Heart left ventricle (tissue), 16 donors: ENCODE results near the gene CCM2L. TPM values are rescaled to one million over a fixed set of nuclear protein-coding genes. Genes with fewer than 3 reads are reported as not detected.

Experiments
- ATAC-seq, 4 donors: fragments of 200-7000 bp; cut with Tn5 transposase; one replicate each; pipeline ENCODE4 v1.9.1; 2020 to 2022; ENCODE audit warnings: moderate library complexity in 4 of 4, mild to moderate bottlenecking in 3 of 4, moderate number of reproducible peaks in 1 of 4
- DNase-seq, 5 donors: peaks; one replicate each; pipeline ENCODE4 v3.0.0-alpha.2; 2020
- H3K27ac ChIP-seq, 12 donors: fragments of 200-600 bp; sonication (generic) in 4 of 12; one replicate each; pipeline versions ENCODE4 v1.5.0 to v1.8.0; 2016 to 2022; ENCODE audit warnings: mild to moderate bottlenecking in 2 of 12
- H3K27me3 ChIP-seq, 9 donors: fragments of 200-600 bp; sonication (generic) in 2 of 9; one replicate each; pipeline versions ENCODE4 v1.5.1 to v1.8.0; 2016 to 2022; ENCODE audit warnings: mild to moderate bottlenecking in 3 of 9
- H3K36me3 ChIP-seq, 9 donors: fragments of 200-600 bp; sonication (generic) in 2 of 9; one replicate each; pipeline versions ENCODE4 v1.5.0 to v1.8.0; 2018 to 2022; ENCODE audit warnings: mild to moderate bottlenecking in 2 of 9
- H3K4me1 ChIP-seq, 12 donors: fragments of 200-600 bp; sonication (generic) in 4 of 12; one replicate each; pipeline versions ENCODE4 v1.5.0 to v1.8.0; 2016 to 2022; ENCODE audit warnings: mild to moderate bottlenecking in 3 of 12
- H3K4me3 ChIP-seq, 12 donors: fragments of 200-600 bp; sonication (generic) in 4 of 12; one replicate each; pipeline versions ENCODE4 v1.5.0 to v1.8.0; 2017 to 2022; ENCODE audit warnings: mild to moderate bottlenecking in 9 of 12, moderate library complexity in 4 of 12
- H3K9me3 ChIP-seq, 12 donors: fragments of 200-600 bp; sonication (generic) in 4 of 12; one replicate each; pipeline versions ENCODE4 v1.5.0 to v1.8.0; 2016 to 2022; ENCODE audit warnings: mild to moderate bottlenecking in 1 of 12
- CTCF ChIP-seq, 12 donors: fragments of 200-600 bp; sonication (generic) in 4 of 12; IDR thresholded peaks; one replicate each; pipeline versions ENCODE4 v1.5.0 to v1.8.0; 2018 to 2022; ENCODE audit warnings: antibody characterized with exemption in 12 of 12, mild to moderate bottlenecking in 5 of 12
- POLR2A ChIP-seq, 2 donors: fragments of 450-650 bp; IDR thresholded peaks; one replicate each; pipeline ENCODE4 v1.6.1; 2017; ENCODE audit warnings: antibody characterized with exemption in 2 of 2, mild to moderate bottlenecking in 2 of 2, moderate library complexity in 2 of 2
- WGBS, 4 donors: extraction: QIAGEN DNeasy Blood & Tissue Kit in 2 of 4; methylation state at CpG; one replicate each; pipeline versions ENCODE4 v1.1.5 to v1.1.7; 2013 to 2018; 5-methylcytosine and 5-hydroxymethylcytosine counted together
- intact Hi-C, 10 donors: fragments of 100-400 bp; cut with DNase I; formaldehyde crosslinking; loops; one replicate each; pipeline versions ENCODE4 v1.11.1 to v1.14.2; 2022
- polyA plus RNA-seq, 2 donors: library from polyadenylated mRNA; stranded (reverse); fragments of 200-250 nt; gene quantifications; one replicate each; pipeline ENCODE4 v1.2.3, GENCODE V29; 2013
- total RNA-seq, 9 donors: library from RNA; depleted of rRNA in 2 of 9; stranded (reverse); fragments of >200 nt in 2 of 9; fragmentation: NEBNext Ultra II Directional in 3 of 9; extraction: Animal tissue kit (Norgen Biotek cat#: 25700) in 3 of 9; gene quantifications; one replicate each; pipeline versions ENCODE4 v1.1.0 to v1.2.4, GENCODE V29; 2016 to 2023
- donor health status: ischemic (EF 13 %, LVEDD 7.1; RV severe dilation, severe dysfunction).
- donor health status: healthy with polysubstance abuse.
- donor health status: DM: no; HTN: yes; CAD: no.
- donor health status: DM: no; HTN: no; CAD: no.
- donor health status: ischemic (EF 25% LVEDD 6.9; RV normal size, moderate dysfunction).
- donor health status: ischemic (EF 25% LVEDD 5.7; RV mildly dilated, moderate dysfunction).
- donor health status: healthy.
- donor health status: DM: yes; HTN: yes; CAD: no.
- donor health status: ischemic (EF 35%, LVEDD 5.7; RV mildly dilated, moderate dysfunction).
- donor health status: nonischemic (EF 11% LVEDD 7.7; RV severe dilation, severe dysfunction).
- donor health status: DM: yes; HTN: yes; CAD: no.
- donor health status: PGD.
- donor health status: ischemic (EF 29% LVEDD 5.4; RV normal size, mild dysfunction).
- donor health status: nonischemic (EF 23%, LVEDD 6.1; RV moderate dilation, normal function).

The CCM2L gene
- total and polyA plus RNA-seq, 11 donors, result 3.4 to 14.8 (median 9.6) TPM

- intact Hi-C loops, result no loop called here
- DNase-seq, result no peak
- Histone ChIP-seq H3K27ac (peak overlapping the region in 5 of 12 donors; percentile 39 to 97 (median 60)), H3K9me3 (no peaks in the 10 kb centered on the region), H3K4me1 (peaks cover 0 to 29% (median 7%) of the 10 kb centered on the region in 12 donors), H3K4me3 (peak overlapping the region in 8 of 12 donors; percentile 26 to 71 (median 46)), H3K36me3 (no peaks in the 10 kb centered on the region), H3K27me3 (peaks cover 16 to 67% (median 35%) of the 10 kb centered on the region in 9 donors)
- TF ChIP-seq POLR2A (IDR thresholded peaks at IDR 0.05) (no peak), CTCF (IDR thresholded peaks at IDR 0.05) (no peak)
- no peak for ATAC-seq
- 10 to 21% (median 13%) methylated on average over 14 of the region's 14 CpGs for WGBS, 4 donors
These were observed 41.5 kb downstream of the CCM2L start for GRCh38 chr20:32051720-32052089.

GRCh38 chr20:32052090-32052777 is 42.0 kb downstream of the CCM2L start, which contains the start of gene HCK:
Gene HCK, plus strand, starts transcription at chr20:32052242.
- peak within 1 kb of the TSS in 9 of 12 donors; percentile 13 to 97 (median 60) for H3K27ac ChIP-seq
- H3K4me3 ChIP-seq, result peak within 1 kb of the TSS in 11 of 12 donors; percentile 12 to 71 (median 44)
- H3K27me3 ChIP-seq, result peaks cover 16 to 67% (median 35%) of the 10 kb centered on the region in 9 donors
- intact Hi-C loops, result no loop called here
- DNase-seq (peak; percentile 35 to 83 (median 52)), ATAC-seq (peak in 3 of 4 donors; percentile 78 to 81 (median 80))
- no peaks in the 10 kb centered on the region for H3K36me3 ChIP-seq
- no peaks in the 10 kb centered on the region for H3K9me3 ChIP-seq
- no peak for TF ChIP-seq CTCF (IDR thresholded peaks at IDR 0.05)
- no peak for TF ChIP-seq POLR2A (IDR thresholded peaks at IDR 0.05)
- 1% methylated on average over 39 to 58 of the region's 58 CpGs for whole genome bisulfite sequencing, 4 donors
- H3K4me1 ChIP-seq, result peaks cover 0 to 32% (median 7%) of the 10 kb centered on the region in 12 donors

GRCh38 chr20:32052778-32053362 is 42.6 kb downstream of the CCM2L start:
- peaks cover 0 to 39% (median 7%) of the 10 kb centered on the region in 12 donors for H3K4me1 ChIP-seq
- H3K27ac ChIP-seq, result peak overlapping the region in 1 of 12 donors; percentile 97
- ATAC-seq, result peak; percentile 47 to 83 (median 78)
- TF ChIP-seq POLR2A (IDR thresholded peaks at IDR 0.05) (no peak), CTCF (IDR thresholded peaks at IDR 0.05) (no peak)
- 12 to 23% (median 14%) methylated on average over 21 to 22 of the region's 22 CpGs for WGBS, 4 donors
- peaks cover 16 to 68% (median 38%) of the 10 kb centered on the region in 9 donors for H3K27me3 ChIP-seq
- H3K9me3 ChIP-seq, result no peaks in the 10 kb centered on the region
- DNase-seq, result peak; percentile 55 to 88 (median 74)
- H3K4me3 ChIP-seq, result peak overlapping the region in 11 of 12 donors; percentile 12 to 71 (median 44)
- no peaks in the 10 kb centered on the region for H3K36me3 ChIP-seq
- intact Hi-C loops, result no loop called here

GRCh38 chr20:32053648-32054047 is 43.4 kb downstream of the CCM2L start:
- no peaks in the 10 kb centered on the region for H3K36me3 ChIP-seq
- intact Hi-C loops, result no loop called here
- no peak for ATAC-seq
- no peaks in the 10 kb centered on the region for H3K9me3 ChIP-seq
- peaks cover 0 to 43% (median 7%) of the 10 kb centered on the region in 12 donors for H3K4me1 ChIP-seq
- 82 to 87% (median 85%) methylated on average over 3 of the region's 3 CpGs for WGBS, 4 donors
- peaks cover 17 to 72% (median 38%) of the 10 kb centered on the region in 9 donors for H3K27me3 ChIP-seq
- peak overlapping the region in 1 of 12 donors; percentile 97 for H3K27ac ChIP-seq
- TF ChIP-seq POLR2A (IDR thresholded peaks at IDR 0.05) (no peak), CTCF (IDR thresholded peaks at IDR 0.05) (no peak)
- peak overlapping the region in 2 of 12 donors; percentile 52 to 71 for H3K4me3 ChIP-seq
- no peak for DNase-seq
